DMS79 (cell line): ENCODE data around the gene LRP6.

Experiments used
- DNase-seq: peaks from one replicate; lab custom pipeline; 2025; lab: John Stamatoyannopoulos, UW

The LRP6 gene

GRCh38 chr12:12072064-12072760 lies 194.6 kb downstream of the LRP6 start:
- DNase-seq, result no peak

GRCh38 chr12:12070674-12071656 lies 195.9 kb downstream of the LRP6 start, which contains the start of gene BCL2L14:
TSS of gene BCL2L14 (plus strand) at chr12:12070939. CDS start at chr12:12079306, 8,367 bp downstream.
- DNase-seq, result no peak

GRCh38 chr12:12069821-12070548 lies 196.9 kb downstream of the LRP6 start:
- DNase-seq, result no peak

GRCh38 chr12:12068751-12069150 lies 198.1 kb downstream of the LRP6 start:
- no peak for DNase-seq
